NCI-H345 treated with DMSO at 0.1 percent for 48 hours (cell line): Measurements from ENCODE around the gene CA11.

Experiments used
- DNase-seq: peaks from one replicate; lab custom pipeline; 2025; ENCODE audit not compliant: unreplicated experiment; lab: John Stamatoyannopoulos, UW

The CA11 gene

DNA sequence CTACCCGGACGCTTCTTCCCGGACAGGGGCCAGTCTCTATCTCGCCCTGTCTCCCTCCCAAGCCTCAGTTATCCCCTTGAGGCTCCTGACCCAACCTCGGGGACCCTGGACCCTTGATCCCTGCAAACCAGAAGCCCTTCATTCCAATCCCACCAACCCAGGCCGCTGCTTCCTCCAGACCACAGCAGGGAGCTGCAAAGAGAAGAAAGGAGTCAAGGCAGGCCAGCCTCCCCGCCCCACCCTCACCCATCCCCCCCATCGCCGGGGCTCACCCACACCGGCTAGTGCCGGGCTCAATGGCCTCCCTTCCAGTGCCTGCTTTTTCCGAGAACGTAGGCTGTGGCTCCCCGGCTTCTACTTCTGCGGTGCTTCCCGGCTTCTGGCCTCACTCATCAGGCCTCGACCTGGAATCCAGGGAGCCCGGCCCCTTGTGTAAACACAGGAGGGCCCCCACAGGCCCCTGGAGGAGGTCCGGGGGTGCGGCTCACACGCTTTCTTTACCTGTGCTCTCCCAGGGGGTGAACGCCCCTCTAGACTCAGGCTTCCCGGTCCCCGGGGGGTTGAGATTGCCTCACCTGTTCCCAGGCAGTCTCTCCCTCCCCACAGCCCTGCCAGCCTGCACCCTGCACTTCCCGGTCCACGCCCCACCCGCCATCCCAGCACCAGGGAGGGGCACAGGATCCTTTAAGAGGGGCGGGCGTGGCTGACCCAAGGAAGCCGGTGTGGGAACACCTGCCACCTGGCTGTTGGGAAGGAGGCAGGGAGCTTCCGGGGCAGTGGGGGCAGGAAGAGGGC, 31.4 kb downstream of the CA11 start, which contains the start of gene FAM83E:
FAM83E (minus strand) TSS at position 641 of the 795 bp plus-strand sequence. CDS start 1,704 bp downstream, outside the sequence.
- DNase-seq = no peak

- DNase-seq = no peak
These were observed 32.0 kb downstream of the CA11 start for GRCh38 chr19:48613852-48614435.

DNA sequence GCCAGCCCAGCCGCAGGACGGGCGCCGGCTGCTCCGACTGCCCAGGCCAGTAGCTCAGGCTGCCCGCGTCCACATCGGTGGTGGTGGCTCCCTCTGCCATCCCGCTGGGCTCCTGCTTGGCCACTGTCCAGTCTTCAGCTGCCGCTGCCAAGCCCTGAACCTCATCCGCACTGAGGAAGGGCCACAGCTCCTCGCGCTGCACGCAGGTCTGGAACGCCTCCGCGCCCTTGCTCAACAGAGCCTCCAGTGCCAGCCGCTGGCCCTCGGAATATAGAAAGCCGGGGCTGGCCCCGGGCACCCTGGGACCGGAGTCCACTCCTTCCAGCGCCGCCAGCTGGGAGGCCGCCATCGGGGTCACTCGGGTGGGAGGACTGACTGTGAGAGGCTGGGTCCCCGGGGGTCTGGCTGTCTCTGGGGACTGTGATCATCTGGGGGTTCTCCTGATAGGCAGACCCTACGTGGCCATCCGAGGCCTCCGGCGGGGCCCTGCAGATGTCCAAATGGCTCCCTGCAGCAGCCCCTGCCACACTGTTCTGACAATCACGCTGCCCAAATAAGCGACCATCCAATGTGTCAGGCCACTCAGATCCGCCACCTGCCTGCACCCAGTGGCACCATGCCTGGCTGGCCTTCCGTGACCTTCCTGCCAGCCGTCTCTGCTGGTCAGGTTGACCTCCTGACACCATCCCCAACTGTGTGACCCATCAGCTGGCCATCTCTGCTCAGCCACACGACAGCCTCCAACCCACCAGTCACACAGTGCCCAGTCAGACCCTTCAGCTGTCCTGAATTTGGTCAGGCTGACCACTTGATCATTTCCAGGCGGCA, 32.7 kb downstream of the CA11 start:
- DNase-seq = no peak

DNA sequence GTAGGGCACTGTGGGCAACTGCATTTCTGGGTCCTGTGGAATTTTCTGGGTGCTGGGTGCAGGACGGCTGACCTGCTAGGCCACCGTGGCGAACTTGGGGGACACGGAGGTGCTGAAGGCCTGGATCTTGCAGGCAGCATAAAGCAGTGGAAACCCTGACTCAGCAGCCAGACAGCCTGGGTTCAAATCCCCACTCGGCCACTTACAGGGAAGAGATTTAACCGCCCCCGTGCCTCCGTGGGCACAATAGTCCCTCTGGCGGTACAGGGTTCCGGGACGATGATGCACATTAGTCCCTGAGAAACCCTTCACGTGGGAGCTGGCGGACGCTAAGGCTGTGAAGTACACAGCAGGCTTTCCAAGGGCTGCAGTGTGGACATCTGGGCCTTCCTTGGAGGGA, 34.1 kb downstream of the CA11 start:
- no peak for DNase-seq

GRCh38 chr19:48609571-48610108, 36.3 kb downstream of the CA11 start:
- DNase-seq = no peak

DNA sequence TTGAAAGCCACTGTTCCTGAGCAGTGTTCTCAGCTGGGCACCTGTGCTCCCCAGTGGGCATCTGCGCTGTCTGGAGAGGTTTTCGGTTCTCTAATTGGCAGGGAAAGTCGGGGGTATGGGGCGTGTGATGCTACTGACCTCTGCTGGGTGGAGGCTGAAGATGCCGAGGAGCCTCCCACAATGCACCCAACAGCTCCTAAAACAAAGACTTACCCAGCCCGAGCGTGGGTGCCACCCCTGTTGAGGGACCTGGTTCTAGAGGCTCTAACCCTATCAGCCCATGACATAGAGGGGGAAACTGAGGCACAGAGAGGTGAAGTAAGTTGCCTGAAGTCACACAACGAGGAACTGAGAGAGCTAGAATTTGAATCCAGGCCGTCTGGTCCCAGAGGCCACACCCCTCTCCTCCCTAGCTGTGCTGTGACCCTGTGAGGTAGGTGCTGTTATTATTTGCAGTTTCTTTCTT, 37.2 kb downstream of the CA11 start:
- DNase-seq = peak; percentile 51

- DNase-seq = no peak
These were observed 38.6 kb downstream of the CA11 start for GRCh38 chr19:48607359-48607755.

GRCh38 chr19:48606463-48607358, 39.3 kb downstream of the CA11 start, which contains the start of gene SPACA4:
Gene SPACA4, plus strand, starts transcription at chr19:48606742. Its CDS starts 237 bp downstream, at chr19:48606979.
- no peak for DNase-seq

DNA sequence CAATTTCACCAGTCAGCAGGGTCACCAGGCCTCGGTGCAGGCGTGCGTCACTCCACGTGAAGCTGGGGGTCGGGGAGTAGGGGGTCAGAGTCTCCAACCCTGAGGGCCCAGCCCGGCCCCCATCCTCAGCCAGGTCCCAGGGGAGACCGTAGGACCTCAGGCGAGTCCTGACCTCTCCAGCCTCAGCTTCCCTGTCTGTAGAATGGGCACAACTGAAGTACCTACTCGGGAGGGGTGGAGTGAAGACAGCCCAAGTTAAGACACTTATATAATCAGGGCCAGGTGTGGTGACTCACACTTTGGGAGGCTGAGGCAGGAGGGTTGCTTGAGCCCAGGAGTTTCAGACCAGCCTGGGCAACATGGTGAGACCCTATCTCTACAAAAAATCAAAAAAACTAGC, 42.1 kb downstream of the CA11 start:
- no peak for DNase-seq

DNA sequence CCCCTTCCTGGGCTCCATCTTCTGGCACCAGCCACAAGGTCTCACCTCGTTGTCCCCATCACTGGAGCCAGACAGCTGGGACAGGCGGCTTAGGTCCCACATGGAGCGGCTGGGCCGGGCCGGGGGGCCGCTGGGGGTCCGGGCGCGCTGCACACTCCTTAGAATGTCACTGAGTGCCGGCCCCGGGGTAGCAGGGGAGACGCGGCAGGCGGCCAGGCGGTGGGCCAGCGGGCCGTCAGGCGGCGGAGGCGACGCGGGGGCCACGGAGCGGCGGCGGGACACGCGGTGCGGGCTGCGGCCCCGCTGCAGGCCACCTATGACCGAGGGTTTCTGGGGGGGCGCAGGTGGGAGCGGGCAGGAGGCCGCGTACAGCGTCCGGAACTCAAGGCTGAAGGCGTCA, 42.5 kb downstream of the CA11 start:
- DNase-seq = no peak

DNA sequence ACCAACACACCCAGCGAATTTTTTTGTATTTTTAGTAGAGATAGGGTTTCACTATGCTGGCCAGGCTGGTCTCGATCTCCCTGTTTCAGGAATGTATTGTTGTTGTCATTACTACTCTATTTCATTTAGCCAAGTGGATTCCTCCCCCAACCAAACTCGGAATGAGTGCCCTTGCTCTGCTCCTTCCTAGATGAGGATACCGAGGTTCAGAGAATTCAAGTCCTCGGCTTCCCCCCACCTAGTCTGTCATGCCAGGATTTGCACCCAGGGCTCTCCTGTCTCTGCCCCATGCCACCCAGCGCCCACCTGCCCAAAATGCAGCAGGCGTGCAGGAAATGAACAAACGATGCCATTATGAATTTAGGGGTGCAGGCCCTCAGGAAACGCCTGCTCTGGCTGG, 43.0 kb downstream of the CA11 start:
- no peak for DNase-seq

- DNase-seq = no peak
These were observed 45.1 kb downstream of the CA11 start for GRCh38 chr19:48600679-48601417.

DNA sequence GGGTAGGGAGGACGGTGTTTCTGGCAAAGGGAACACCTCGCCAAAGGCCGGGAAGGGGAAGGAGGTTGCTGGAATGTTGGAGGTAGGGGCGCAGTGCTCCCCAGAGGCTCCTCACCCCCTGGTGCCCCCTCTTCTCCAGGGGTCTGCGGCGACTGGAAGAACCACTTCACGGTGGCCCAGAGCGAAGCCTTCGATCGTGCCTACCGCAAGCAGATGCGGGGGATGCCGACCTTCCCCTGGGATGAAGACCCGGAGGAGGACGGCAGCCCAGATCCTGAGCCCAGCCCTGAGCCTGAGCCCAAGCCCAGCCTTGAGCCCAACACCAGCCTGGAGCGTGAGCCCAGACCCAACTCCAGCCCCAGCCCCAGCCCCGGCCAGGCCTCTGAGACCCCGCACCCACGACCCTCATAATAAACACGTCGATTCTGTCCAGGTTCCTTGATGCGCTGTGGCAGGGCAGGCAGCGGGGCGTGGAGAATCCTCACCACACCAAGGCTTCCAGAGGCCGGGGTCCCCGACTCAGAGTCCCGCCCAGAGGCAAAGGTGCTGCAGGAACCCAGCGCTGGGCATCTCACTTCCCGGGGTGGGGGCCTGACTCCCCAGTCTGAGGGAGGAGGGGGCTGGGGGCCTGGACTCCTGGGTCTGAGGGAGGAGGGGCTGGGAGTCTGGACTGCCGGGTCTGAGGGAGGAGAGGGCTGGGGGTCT, 46.8 kb downstream of the CA11 start:
- no peak for DNase-seq

DNA sequence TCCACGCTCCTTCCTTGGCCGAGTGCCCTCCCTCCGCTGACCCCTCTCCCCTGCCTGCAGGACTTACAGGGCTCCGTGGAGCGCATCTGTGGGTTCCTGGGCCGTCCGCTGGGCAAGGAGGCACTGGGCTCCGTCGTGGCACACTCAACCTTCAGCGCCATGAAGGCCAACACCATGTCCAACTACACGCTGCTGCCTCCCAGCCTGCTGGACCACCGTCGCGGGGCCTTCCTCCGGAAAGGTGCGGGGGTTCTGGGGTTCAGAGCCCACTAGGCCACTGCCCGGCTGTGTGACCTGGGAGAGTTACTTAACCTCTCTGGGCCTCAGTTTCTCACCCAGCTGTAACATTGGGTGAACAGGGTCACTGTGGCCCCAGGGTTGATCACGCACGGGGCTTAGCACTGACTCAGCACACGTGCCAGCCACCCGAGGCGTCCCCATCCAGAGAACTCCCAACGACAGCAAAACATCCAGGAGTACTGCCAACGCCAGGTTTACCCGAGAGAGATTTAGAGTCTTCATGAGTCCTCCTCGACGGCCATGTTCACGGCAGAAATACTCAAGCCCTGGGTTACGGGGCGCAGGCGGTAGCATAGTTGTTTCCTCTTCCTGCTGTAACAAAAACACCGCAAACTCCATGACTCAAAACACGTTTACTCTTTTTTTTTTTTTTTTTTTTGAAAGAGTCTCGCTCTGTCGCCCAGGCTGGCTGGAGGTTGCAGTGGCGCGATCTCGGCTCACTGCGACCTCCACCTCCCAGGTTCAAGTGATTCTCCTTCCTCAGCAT, 49.1 kb downstream of the CA11 start:
- no peak for DNase-seq

GRCh38 chr19:48596237-48596636, 49.8 kb downstream of the CA11 start:
- no peak for DNase-seq

DNA sequence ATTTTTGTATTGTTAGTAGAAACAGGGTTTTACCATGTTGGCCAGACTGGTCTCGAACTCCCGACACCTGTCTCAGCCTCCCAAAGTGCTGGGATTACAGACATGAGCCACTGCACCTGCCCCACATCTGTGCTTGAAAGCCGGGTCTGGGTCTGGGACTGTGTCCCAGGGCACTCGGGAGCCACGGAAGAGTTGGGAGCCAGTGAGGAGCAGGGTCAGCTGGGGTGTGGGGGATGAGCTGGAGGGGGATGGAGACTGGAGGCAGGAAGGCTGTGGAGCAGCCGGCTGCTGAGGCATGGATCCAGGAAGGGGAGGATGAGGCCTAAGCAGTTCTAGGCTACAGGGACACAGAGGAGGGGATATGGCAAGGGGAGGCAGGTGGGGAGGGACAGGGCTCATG, 50.2 kb downstream of the CA11 start:
- no peak for DNase-seq

- no peak for DNase-seq
These were observed 50.8 kb downstream of the CA11 start for GRCh38 chr19:48595171-48595570.

DNA sequence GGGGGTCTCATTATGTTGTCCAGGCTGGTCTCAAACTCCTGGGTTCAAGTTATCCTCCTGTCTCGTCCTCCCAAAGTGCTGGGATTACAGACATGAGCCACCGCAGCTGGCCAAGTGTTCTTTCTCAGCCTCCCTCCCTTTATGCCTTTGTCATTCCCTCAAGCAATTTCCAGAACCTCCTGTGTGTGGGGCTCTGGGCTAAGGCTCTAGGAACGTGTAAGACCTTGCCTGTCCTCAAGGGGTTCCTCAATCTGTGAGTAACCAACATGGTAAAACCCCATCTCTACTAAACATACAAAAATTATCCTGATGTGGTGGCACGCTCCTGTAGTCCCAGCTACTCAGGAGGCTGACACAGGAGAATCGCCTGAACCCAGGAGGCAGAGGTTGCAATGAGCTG, 55.0 kb downstream of the CA11 start:
- DNase-seq = no peak
